Prostate gland (tissue), 2 donors: ENCODE data around the gene CSTPP1. TPM values are rescaled to one million over a fixed set of nuclear protein-coding genes. Genes with fewer than 3 reads are reported as not detected.

Experiments used
- DNase-seq: peaks from one replicate; pipeline ENCODE4 v3.0.0-alpha.2; 2019; ENCODE audit warnings: low spot score
- H3K27ac ChIP-seq, 2 donors: fragments of 200-600 bp; sonication (generic); 2 replicates each; pipeline ENCODE4 v1.5.1; 2017 to 2019
- H3K27me3 ChIP-seq: fragments of 200-600 bp; sonication (generic); replicated peaks from 2 replicates; pipeline ENCODE4 v1.5.1; 2019; ENCODE audit not compliant: insufficient read depth
- H3K36me3 ChIP-seq, 2 donors: fragments of 200-600 bp; sonication (generic); 1 replicate in 1 of 2; 2 replicates in 1 of 2; pipeline versions ENCODE4 v1.5.1 to v1.8.1; 2017 to 2019
- H3K4me1 ChIP-seq: fragments of 200-600 bp; sonication (generic); replicated peaks from 2 replicates; pipeline ENCODE4 v1.5.1; 2019
- H3K4me3 ChIP-seq, 2 donors: fragments of 200-600 bp; sonication (generic); 2 replicates each; pipeline ENCODE4 v1.5.1; 2017 to 2019
- H3K9me3 ChIP-seq: fragments of 200-600 bp; sonication (generic); 2 replicates; pipeline ENCODE4 v1.5.1; 2017
- POLR2A ChIP-seq: fragments of 450-650 bp; IDR thresholded peaks from one replicate; pipeline ENCODE4 v1.6.1; 2016; ENCODE audit warnings: antibody characterized with exemption, mild to moderate bottlenecking
- POLR2AphosphoS5 ChIP-seq: sonication (generic); formaldehyde crosslinking; IDR thresholded peaks from one replicate; pipeline ENCODE4 v1.6.1; 2017; ENCODE audit warnings: antibody characterized with exemption
- WGBS: methylation state at CpG from one replicate; pipeline ENCODE4 v1.1.5; 2018; 5-methylcytosine and 5-hydroxymethylcytosine counted together
- intact Hi-C: fragments of 100-400 bp; cut with DNase I; formaldehyde crosslinking; loops from one replicate; pipeline ENCODE4 v1.14.2; 2022
- total RNA-seq, 2 donors: library from RNA; depleted of rRNA; stranded (reverse); fragments of >200 nt; gene quantifications; one replicate each; pipeline ENCODE4 v1.1.0, GENCODE V29; 2016
- TF ChIP-seq, protein P1 (sequence below), 4 experiments: fragments of 200-600 bp in 2 of 4; fragments of 450-650 bp in 2 of 4; sonication (generic) in 2 of 4; IDR thresholded peaks; 1 replicate in 3 of 4; 2 replicates in 1 of 4; pipeline ENCODE4 v1.5.1; 2016 to 2019; ENCODE audit warnings: antibody characterized with exemption in 4 of 4, mild to moderate bottlenecking in 2 of 4, moderate library complexity in 2 of 4

Gene CSTPP1
- total RNA-seq, 2 donors from 2014 or later, result 28.5 to 47.0 TPM

DNA sequence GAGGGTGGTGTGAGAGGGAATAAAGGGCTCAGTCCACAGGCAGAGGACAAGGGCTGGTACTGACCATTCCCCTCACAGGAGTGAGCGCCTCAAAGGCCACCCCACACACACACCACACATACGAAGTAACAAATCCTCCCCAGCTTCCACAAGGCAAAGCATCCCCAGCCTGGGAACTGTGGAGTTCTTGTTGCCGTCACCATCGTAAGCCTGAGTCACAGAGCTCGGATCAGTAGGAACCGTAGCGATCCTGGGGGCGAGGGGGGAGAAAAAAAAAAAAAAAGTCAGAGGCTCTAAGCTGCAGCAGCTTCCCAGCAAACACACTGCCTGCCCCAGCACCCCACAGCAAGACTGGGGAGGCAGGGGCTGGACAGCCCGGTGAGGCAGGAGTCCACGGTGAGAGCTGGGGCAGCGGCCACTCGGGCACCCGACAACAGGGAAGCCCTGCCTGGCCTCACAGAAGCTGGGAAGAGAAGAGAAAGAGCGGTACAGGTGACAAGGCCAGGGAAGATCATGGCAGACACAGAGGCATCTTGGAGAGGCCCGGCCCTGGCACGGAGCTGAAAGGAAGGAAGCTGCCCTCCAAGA lies 228.8 kb downstream of the CSTPP1 start:
- Histone ChIP-seq H3K9me3 (no peaks in the 10 kb centered on the region), H3K4me1 (no peaks in the 10 kb centered on the region), H3K27ac (no peak overlapping the region), H3K36me3 (peaks cover 13 to 27% of the 10 kb centered on the region in 2 donors), H3K27me3 (no peaks in the 10 kb centered on the region), H3K4me3 (no peak overlapping the region)
- intact Hi-C loops, result no loop called here
- TF ChIP-seq, protein P1, sequence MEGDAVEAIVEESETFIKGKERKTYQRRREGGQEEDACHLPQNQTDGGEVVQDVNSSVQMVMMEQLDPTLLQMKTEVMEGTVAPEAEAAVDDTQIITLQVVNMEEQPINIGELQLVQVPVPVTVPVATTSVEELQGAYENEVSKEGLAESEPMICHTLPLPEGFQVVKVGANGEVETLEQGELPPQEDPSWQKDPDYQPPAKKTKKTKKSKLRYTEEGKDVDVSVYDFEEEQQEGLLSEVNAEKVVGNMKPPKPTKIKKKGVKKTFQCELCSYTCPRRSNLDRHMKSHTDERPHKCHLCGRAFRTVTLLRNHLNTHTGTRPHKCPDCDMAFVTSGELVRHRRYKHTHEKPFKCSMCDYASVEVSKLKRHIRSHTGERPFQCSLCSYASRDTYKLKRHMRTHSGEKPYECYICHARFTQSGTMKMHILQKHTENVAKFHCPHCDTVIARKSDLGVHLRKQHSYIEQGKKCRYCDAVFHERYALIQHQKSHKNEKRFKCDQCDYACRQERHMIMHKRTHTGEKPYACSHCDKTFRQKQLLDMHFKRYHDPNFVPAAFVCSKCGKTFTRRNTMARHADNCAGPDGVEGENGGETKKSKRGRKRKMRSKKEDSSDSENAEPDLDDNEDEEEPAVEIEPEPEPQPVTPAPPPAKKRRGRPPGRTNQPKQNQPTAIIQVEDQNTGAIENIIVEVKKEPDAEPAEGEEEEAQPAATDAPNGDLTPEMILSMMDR (IDR thresholded peaks at IDR 0.05), result no peak
- TF ChIP-seq POLR2AphosphoS5 (no peak), POLR2A (no peak)
- no peak for DNase-seq
- 86% methylated on average over 16 of the region's 16 CpGs for WGBS

- no peaks in the 10 kb centered on the region for H3K9me3 ChIP-seq
- WGBS, result 81% methylated on average over 5 of the region's 5 CpGs
- H3K4me1 ChIP-seq, result no peaks in the 10 kb centered on the region
- no peak for DNase-seq
- no peak overlapping the region for H3K27ac ChIP-seq
- peaks cover 13 to 27% of the 10 kb centered on the region in 2 donors for H3K36me3 ChIP-seq
- H3K27me3 ChIP-seq, result no peaks in the 10 kb centered on the region
- intact Hi-C loops, result no loop called here
- no peak for TF ChIP-seq POLR2AphosphoS5
- no peak overlapping the region for H3K4me3 ChIP-seq
These were observed 229.8 kb downstream of the CSTPP1 start for GRCh38 chr11:47166368-47166767.

GRCh38 chr11:47171061-47171838 lies 234.7 kb downstream of the CSTPP1 start:
- WGBS, result 90% methylated on average over 16 of the region's 16 CpGs
- Histone ChIP-seq H3K4me1 (peaks cover 11% of the 10 kb centered on the region), H3K4me3 (no peak overlapping the region), H3K9me3 (no peaks in the 10 kb centered on the region), H3K27ac (no peak overlapping the region), H3K27me3 (no peaks in the 10 kb centered on the region), H3K36me3 (peaks cover 10 to 14% of the 10 kb centered on the region in 2 donors)
- TF ChIP-seq, protein P1 (IDR thresholded peaks at IDR 0.05), result no peak
- TF ChIP-seq POLR2AphosphoS5 (no peak), POLR2A (no peak)
- no peak for DNase-seq
- intact Hi-C loops, result no loop called here

GRCh38 chr11:47171856-47172255 lies 235.3 kb downstream of the CSTPP1 start:
- no peaks in the 10 kb centered on the region for H3K27me3 ChIP-seq
- DNase-seq, result no peak
- no peak overlapping the region for H3K4me3 ChIP-seq
- H3K9me3 ChIP-seq, result no peaks in the 10 kb centered on the region
- intact Hi-C loops, result no loop called here
- H3K36me3 ChIP-seq, result peaks cover 6 to 8% of the 10 kb centered on the region in 2 donors
- H3K27ac ChIP-seq, result no peak overlapping the region
- WGBS, result 54% methylated on average over 8 of the region's 8 CpGs
- peaks cover 11% of the 10 kb centered on the region for H3K4me1 ChIP-seq
- TF ChIP-seq, protein P1 (IDR thresholded peaks at IDR 0.05), result no peak
- TF ChIP-seq POLR2AphosphoS5 (no peak), POLR2A (no peak)

- TF ChIP-seq POLR2AphosphoS5, result no peak
- no peak for TF ChIP-seq POLR2A
- TF ChIP-seq, protein P1 (IDR thresholded peaks at IDR 0.05), result no peak
- H3K36me3 ChIP-seq, result peaks cover 4% of the 10 kb centered on the region in 2 donors
- no peak overlapping the region for H3K27ac ChIP-seq
- H3K4me1 ChIP-seq, result peaks cover 14% of the 10 kb centered on the region
- no peak overlapping the region for H3K4me3 ChIP-seq
- intact Hi-C loops, result no loop called here
- H3K9me3 ChIP-seq, result no peaks in the 10 kb centered on the region
- DNase-seq, result no peak
- WGBS, result 72% methylated on average over 6 of the region's 6 CpGs
- H3K27me3 ChIP-seq, result no peaks in the 10 kb centered on the region
These were observed 236.3 kb downstream of the CSTPP1 start for GRCh38 chr11:47172740-47173336.
